ENCODE data around the gene HCAR3. TPM values are rescaled to one million over a fixed set of nuclear protein-coding genes. Genes with fewer than 3 reads are reported as not detected.

The HCAR3 gene
- total and polyA plus RNA-seq, 7 donors = 0.14 to 0.69 (median 0.64) TPM; not detected in 3

- H3K36me3 ChIP-seq = peaks cover 0 to 5% (median 2%) of the 10 kb centered on the region in 4 donors
- 67 to 78% methylated on average over 6 of the region's 6 CpGs for WGBS, 2 donors
- intact Hi-C loops (cut with DNase I) = loop anchor here (10.0 kb wide), 1 partner anchor 885 kb away; the partner anchor contains the start of genes EIF2B1 and GTF2H3
- H3K4me1 ChIP-seq = peaks cover 0 to 20% (median 16%) of the 10 kb centered on the region in 4 donors
- no peaks in the 10 kb centered on the region for H3K9me3 ChIP-seq
- no peak for DNase-seq
- H3K4me3 ChIP-seq = no peak overlapping the region
- TF ChIP-seq POLR2AphosphoS5 (IDR thresholded peaks at IDR 0.05) (no peak), EP300 (IDR thresholded peaks at IDR 0.05) (no peak), CTCF (IDR thresholded peaks at IDR 0.05) (no peak)
- no peaks in the 10 kb centered on the region for H3K27me3 ChIP-seq
- no peak overlapping the region for H3K27ac ChIP-seq
Observed at GRCh38 chr12:122749569-122750332, 33.1 kb upstream of the HCAR3 start.

- no peak for DNase-seq
- intact Hi-C loops (cut with DNase I) = no loop called here
- WGBS, 2 donors = 77 to 81% methylated on average over 9 of the region's 9 CpGs
Observed at GRCh38 chr12:122747224-122748135, 30.9 kb upstream of the HCAR3 start.

DNA sequence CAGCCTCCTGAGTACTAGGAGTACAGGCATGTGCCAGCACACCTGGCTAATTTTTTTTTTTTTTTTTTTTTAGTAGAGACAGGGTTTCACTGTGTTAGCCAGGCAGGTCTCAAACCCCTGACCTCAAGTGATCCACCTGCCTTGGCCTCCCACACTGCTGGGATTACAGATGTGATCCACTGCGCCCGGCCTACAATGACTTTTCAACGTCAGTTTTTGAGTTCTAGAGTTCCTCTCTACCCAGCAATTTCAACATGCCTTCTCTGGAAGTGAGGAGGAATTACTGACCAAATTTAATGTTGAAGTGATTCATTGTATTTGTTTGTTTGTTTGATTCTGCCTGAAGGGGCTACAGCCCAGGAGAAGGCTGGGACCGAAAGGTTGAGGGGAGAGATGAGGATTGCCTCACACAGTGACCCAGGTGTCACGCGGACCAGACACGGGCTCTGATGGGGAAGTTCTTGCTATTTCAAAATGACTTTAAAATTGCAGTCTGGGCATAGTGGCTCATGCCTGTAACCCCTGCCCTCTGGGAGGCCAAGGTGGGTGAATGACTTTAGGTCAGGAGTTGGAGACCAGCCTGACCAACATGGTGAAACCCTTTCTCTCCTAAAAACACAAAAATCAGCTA, 27.4 kb upstream of the HCAR3 start:
- H3K27ac ChIP-seq = no peak overlapping the region
- no peak for DNase-seq
- H3K4me3 ChIP-seq = no peak overlapping the region
- no peaks in the 10 kb centered on the region for H3K36me3 ChIP-seq
- no peaks in the 10 kb centered on the region for H3K27me3 ChIP-seq
- WGBS, 2 donors = 91% methylated on average over 7 of the region's 7 CpGs
- TF ChIP-seq POLR2AphosphoS5 (IDR thresholded peaks at IDR 0.05) = no peak
- no peak for TF ChIP-seq CTCF (IDR thresholded peaks at IDR 0.05)
- no peak for TF ChIP-seq EP300 (IDR thresholded peaks at IDR 0.05)
- TF ChIP-seq POLR2A (IDR thresholded peaks at IDR 0.05) = no peak
- intact Hi-C loops (cut with DNase I) = no loop called here
- H3K4me1 ChIP-seq = no peaks in the 10 kb centered on the region
- no peaks in the 10 kb centered on the region for H3K9me3 ChIP-seq

More at GRCh38 chr12:122747224-122748135, 30.9 kb upstream of the HCAR3 start:
- H3K36me3 ChIP-seq = no peaks in the 10 kb centered on the region
- H3K4me1 ChIP-seq = peaks cover 0 to 7% (median 6%) of the 10 kb centered on the region in 4 donors
- H3K4me3 ChIP-seq = no peak overlapping the region
- TF ChIP-seq EP300 (IDR thresholded peaks at IDR 0.05) = no peak
- no peak for TF ChIP-seq POLR2A (IDR thresholded peaks at IDR 0.05)
- no peak for TF ChIP-seq CTCF (IDR thresholded peaks at IDR 0.05)
- TF ChIP-seq POLR2AphosphoS5 (IDR thresholded peaks at IDR 0.05) = no peak
- H3K27me3 ChIP-seq = no peaks in the 10 kb centered on the region
- no peak overlapping the region for H3K27ac ChIP-seq
- H3K9me3 ChIP-seq = no peaks in the 10 kb centered on the region

DNA sequence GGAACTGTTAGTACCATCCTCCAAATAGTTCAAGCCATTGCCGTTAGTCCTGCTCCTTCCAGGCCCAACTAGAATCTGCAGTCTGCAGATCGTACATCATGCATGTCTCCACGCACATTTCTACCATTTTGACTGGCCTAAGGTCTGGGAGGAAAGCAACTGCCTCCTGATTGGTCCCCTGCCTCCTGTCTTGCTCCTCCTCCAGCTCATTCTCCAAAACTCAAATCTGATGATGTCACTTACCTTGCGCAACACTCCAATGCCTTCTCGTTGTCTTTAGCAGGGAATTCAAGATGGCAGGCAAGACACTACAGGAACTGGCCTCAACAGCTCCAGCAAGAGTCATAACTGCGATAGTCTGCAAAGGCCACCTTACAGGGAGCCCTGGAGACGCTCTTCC, 23.7 kb upstream of the HCAR3 start:
- intact Hi-C loops (cut with DNase I) = no loop called here

More for the DNA sequence above, 23.7 kb upstream of the HCAR3 start:
- Histone ChIP-seq H3K27ac (no peak overlapping the region), H3K36me3 (no peaks in the 10 kb centered on the region), H3K27me3 (no peaks in the 10 kb centered on the region), H3K4me3 (no peak overlapping the region), H3K9me3 (no peaks in the 10 kb centered on the region), H3K4me1 (no peaks in the 10 kb centered on the region)
- no peak for DNase-seq
- 94 to 97% methylated on average over 7 of the region's 7 CpGs for WGBS, 2 donors
- no peak for TF ChIP-seq POLR2A (IDR thresholded peaks at IDR 0.05)
- no peak for TF ChIP-seq CTCF (IDR thresholded peaks at IDR 0.05)
- TF ChIP-seq POLR2AphosphoS5 (IDR thresholded peaks at IDR 0.05) = no peak
- no peak for TF ChIP-seq EP300 (IDR thresholded peaks at IDR 0.05)

Measured in sigmoid colon (tissue), 7 donors.